HPDE6-E6E7 (cell line): ENCODE data around the gene CXXC1.
"Not testable (repeated sequence)": the region's sequence is repeated elsewhere in the genome, so short reads cannot be mapped to it uniquely, and the experiment has no call there.

ENCODE experiments used
- DNase-seq: peaks from one replicate; pipeline ENCODE4 v3.0.0; 2011; ENCODE audit warnings: missing footprints; ENCODE audit errors: extremely low spot score

The CXXC1 gene

DNA sequence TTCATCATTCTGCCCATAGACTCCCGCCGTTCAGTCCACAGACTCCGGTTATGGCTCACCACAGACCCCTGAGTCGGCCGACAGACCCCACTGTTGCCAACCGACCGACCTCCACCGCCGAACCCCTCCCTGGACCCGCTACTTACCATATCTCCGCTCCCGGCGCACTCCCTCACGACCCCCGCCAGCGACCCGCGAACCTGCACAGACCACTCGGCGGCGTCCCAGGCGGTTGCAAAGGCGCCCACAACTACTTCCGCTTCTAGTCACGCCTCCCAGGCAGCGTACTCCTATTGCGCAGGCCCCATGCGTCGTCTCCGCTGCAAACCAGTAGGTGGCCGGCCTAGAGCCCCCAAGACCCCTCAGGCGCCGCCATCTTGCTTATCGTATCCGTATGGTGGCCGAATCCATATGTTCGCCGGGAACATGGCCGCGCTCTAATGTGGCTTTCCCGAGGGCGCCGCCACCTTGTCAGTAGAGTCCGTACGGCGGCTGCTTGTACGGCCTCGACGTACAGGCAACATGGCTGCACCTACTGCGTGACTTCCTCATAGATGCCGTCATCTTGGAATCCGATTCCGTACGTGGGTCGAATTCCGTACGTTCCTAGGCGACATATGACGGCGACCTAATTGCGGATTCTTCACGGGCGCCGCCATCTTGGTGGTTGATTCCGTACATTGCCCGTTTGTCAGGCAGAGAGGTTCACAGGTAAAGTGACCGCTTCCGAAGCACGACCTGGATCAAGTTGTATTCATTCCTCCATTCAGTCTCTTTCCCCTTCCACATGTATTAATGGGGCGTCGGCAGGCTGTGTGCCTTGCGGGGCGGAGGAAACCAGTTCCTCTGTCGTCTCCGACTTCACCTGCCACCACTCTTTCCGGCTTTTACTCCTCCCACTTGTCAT lies at the start of gene CXXC1:
Gene CXXC1 (minus strand): TSS at position 252 of the 907 bp plus-strand sequence. CDS start 103 bp downstream, at position 149.
- peak; percentile 85 for DNase-seq

DNA sequence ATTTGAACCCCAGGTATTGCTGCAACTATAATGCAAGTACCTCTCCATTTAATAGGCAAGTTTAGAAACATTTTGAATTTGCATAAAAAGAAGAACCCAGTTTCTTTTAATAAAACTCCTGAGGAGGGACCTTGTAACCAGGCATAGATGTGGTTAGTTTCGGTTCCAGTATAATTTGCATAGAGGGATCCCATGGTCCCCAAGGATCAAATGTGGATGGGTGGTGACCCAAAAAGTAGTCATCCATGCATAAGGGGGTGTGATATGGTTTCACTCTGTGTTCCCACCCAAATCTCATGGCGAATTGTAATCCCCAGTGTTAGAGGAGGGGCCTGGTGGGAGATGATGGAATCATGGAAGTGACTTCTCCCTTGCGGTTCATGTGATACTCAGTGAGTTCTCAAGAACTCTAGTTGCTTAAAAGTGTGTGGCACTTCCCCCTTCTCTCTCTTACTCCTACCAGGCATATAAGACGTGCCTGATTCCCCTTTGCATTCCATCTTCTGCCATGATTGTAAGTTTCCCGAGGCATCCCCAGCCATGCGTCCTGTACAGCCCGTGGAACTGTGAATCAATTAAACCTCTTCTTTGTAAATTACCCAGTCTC lies 47.2 kb upstream of the CXXC1 start:
- no peak for DNase-seq

DNA sequence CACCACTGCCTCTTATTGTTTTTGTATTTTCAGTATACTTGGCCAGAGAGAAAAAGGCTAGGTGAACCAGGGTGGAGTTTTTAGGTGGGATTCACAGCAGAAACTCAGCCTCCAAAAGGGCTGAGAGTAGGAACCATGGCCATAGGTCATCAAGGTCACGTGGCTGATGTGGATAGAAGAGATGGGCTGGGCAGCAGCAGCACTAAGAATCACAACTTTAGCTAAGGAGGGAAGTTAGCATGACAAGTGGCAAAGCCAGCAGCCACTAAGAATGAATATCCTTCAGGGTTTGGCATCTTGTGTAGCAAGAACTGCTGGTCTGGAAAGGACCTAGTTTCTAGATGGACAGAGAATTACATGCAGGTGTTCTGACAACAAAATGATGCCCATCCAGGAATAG lies 44.2 kb upstream of the CXXC1 start:
- DNase-seq: no peak

DNA sequence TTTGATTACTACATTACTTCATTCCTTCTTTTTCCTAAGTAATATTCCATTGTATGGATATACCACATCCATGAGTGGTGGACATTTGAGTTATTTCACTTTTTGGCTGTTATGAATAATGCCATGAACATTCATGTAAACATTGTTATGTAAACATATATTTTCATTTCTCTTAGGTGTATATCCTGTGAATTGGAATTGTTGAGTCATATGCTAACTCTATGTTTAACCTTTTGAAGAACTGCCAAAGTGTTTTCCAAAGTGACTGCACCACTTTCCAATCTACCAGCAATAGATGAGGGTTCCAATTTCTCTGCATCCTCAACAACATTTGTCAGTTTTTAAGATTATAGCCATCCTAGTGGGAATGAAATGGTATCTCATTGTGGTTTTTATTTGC lies 42.7 kb upstream of the CXXC1 start:
- DNase-seq: no peak

DNA sequence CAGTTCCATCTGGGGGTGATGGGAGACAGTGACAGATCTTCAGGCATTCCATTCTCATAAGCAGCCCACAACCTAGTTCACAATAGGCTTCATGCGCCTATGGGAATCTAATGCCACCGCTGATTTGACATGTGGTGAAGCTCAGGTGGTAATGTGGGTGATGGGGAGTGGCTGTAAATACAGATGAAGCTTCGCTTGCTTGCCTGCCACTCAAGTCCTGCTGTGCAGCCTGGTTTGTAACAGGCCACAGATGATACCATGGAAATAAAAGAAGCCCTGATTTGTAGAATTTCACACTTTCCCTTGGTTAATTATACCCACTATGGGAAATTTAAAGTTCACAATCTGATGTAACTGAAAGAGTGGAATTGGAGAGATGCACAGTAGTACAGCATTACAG lies 40.5 kb upstream of the CXXC1 start:
- no peak for DNase-seq

DNA sequence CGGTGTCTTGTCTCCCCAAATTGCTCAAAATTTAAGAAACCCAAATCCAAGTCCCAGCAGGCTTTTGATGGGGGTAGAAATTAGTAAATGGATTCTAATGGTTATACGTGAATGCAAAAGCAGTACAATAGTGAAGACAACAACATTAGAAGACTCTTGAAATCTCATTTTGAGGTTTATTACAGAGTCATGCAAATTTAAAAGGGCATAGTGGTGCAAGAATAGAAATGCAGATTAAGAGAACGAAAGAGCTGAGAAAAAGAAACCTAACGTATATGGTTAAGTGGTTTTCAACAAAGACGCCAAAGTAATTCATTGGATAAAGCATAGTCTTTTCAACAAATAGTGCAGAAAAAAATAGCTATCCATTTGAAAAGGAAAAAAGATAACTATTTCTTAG lies 33.2 kb upstream of the CXXC1 start:
- no peak for DNase-seq

DNA sequence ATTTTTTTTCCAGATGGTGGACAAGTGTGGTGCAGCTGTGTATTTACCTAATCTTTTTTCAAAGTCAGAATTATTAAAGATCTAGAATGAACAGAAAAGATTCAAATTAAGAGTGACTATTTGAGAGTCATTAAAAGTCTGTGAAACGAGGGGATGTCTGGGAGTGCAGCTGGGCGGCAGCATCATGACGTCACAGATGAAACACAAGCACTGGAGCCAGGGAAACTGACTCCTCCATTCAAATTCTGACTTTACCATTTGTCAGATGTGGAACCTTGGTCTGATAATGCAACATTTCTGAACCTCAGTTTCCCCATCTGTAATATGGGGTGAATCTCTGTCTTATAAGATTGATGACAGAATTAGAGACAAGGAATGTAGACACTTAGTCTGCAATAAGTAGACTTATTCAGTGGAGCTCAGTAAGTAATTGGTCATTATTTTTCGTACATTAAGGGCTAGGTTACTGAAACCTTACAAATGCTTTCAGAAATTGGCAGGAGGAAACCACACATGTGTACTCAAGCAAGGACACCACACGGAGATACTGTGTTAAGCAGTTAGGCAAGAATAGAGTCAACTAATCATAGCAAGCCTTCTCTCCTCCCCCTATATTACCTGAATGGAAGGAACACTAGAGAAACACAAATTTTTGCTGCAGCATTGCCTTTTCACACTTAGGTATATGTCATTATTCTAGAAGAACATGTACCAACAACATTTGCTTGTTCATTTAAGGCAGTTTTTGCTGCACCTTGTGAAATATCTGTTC lies 27.8 kb upstream of the CXXC1 start:
- DNase-seq: no peak

DNA sequence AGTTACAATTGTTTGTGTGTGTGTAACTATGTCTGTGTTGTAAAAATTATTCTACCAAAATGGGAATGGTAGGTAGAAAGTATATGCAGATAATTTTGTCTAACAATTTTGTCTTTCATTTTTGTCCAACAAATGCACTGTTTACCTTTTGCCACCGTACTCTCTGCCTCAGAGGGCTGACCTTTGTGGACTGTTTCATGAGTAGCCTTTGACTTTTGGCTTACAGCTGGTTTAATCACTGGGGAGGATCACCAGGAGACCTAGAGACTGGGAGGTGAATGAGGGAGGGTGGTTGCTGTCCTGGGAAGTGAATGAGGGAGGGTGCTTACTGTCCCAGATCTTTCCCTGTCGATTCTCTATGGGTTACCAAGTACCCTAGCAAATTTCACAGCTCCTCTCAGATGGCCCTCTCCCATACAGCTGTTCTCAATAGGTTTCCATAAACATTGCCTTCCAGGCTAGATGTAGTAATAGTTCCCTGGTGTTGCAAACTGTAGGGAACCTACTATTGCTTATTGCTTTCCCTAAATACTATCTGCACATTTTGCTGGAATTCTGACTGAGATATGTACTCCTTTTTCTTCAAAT lies 26.5 kb upstream of the CXXC1 start:
- DNase-seq: no peak

DNA sequence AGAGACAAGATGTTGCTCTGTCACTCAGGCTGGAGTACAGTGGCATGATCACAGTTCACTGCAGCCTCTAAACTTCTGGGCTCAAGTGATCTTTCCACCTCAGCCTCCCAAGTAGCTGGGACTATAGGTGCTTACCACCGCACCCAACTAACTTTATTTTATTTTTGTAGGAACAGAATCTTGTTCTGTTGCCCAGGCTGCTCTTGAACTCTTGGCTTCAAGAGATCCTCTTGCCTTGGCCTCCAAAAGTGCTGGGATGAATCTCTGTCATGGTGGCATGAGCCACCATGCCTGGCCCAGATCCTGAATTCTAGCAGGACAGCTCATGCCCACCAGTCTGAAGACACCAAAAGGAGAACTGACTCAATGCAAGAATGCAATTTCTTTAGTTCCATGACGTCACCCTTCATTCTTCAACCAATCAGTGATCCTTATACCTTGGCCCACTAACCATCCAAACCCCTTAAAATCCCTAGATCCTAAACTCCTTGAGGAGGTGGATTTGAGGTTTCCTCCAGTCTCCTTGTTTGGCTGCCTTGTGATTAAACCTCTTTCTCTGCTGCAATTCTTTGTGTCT lies 25.6 kb upstream of the CXXC1 start:
- no peak for DNase-seq

DNA sequence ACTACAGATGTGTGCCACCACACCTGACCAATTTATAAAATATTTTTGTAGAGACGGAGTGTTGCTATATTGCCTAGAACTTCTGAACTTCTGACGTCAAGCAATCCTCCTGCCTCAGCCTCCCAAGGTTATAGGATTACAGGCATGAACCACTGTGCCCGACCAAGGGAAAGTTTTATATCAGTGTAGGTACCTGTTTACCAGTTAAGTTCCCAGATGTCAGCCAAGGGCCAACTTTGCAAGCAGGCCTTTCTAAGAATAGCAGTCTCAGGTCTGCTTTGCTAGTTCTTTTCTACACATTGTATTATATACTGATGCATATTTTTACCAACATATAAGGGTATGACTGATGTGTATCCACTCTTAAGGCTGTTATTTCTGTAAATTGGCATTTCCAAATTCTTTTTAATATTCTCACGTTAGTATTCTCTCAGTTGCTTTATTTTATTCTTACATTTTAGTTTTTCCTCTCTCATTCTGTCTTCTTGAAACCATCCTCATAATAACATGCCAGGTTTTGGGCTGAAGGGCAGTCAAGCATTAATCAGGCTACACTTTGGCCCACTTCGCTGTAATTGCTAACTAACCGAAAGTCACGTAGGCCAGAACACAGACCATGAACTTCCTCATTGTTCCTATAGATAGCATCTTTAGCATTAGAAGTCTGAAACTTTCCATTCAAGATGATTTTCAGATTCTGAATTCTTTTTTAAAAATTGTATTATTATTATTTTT lies 25.0 kb upstream of the CXXC1 start:
- DNase-seq: no peak

DNA sequence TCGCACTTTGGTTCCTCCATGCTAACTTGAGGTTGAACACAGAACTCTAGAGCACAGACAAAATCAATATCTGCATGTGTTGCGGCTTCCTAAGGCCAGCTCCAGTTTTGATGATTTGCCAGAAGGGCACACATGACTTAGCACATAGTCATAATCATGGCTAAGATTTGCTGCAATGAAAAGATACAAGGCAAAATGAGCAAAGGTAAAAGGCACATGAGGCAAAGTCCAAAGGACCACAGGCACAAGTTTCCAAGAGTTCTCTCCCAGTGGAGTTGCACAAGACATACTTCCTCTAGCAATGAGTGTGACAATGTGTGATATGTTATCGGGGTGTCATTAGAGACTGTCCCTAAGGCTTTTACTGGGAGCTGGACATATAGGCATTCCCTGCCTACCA lies 24.2 kb upstream of the CXXC1 start:
- DNase-seq: no peak

DNA sequence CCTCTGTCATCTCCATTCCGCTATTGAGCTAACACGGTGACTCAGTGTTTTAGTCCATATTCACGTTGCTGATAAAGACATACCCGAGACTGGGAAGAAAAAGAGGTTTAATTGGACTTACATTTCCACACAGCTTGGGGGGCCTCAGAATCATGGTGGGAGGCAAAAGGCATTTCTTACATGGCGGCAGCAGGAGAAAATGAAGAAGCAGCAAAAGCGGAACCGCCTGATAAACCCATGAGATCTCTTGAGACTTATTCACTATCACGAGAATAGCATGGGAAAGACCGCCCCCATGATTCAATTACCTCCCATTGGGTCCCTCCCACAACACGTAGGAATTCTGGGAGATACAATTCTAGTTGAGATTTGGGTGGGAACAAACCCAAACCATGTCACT lies 22.6 kb upstream of the CXXC1 start:
- DNase-seq: no peak

DNA sequence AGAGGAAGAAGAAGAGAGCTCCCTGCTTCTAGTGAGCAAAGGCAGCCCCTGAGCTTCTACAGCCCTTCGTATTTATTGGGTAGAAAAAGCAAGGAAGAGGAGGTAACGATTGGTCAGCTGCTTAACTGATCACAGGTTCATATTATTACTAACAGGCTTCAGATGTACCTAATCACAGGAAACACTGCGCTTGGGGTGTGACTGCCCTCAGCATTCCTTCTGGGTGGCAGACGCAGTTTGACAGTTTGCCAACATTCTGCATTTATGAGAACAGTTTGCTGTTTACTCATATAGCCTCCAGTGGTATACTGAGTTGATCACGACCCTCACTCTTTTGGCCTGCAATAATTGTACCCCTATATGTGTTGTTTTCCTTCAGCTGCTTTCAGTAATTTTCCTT lies 21.4 kb upstream of the CXXC1 start:
- DNase-seq: not testable (repeated sequence)

DNA sequence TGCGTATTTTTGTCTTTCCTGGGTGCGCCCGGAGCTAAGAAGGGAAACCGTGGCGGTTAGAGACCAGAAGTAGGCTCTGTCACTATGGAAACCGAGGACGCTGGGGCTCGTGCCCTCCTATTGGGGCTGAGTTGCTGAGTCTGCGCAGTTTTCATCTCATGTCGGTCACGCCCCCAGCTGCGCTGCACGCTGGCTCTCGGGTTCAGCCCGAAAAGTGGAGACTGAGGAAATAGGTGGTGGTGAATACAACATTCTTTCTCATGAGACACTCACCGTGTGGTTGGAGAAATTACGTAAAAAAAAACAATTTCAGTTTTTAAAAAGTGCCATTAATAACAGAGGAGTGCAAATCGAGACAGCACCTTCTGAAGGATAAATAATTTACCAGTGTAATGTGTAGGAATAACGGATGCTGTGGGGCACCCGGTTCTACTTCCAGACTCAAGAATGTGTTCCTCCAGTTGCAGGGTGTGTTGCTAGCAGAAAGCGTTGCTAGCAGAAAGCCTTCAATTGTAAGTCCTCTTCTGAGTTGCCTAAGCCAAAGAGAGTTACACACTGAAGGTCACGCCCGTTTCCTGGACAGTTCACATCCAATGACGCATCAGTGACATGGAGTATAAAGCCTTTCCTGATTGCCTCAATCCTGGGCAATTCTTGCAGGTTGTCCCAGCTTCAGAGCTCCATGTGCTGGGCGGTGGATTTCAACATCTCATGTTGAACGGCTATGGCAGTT lies 20.4 kb upstream of the CXXC1 start:
- peak; percentile 98 for DNase-seq

DNA sequence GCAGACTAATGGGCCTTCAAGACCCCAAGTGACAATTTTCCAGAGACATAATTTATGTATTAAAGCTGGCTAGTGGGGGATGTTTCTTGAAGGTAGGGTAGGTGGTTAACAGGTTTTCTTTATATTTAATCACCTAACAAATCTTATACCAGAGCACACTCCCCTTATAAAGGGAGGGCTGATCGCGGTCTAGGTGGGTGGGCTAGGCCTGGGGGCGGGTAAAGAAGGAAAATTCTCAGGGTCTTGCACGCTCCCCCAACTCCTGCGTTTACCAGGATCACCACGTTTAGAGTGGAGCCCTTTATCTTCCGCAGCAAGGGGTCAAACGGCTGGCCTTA lies 19.9 kb upstream of the CXXC1 start:
- DNase-seq: no peak

DNA sequence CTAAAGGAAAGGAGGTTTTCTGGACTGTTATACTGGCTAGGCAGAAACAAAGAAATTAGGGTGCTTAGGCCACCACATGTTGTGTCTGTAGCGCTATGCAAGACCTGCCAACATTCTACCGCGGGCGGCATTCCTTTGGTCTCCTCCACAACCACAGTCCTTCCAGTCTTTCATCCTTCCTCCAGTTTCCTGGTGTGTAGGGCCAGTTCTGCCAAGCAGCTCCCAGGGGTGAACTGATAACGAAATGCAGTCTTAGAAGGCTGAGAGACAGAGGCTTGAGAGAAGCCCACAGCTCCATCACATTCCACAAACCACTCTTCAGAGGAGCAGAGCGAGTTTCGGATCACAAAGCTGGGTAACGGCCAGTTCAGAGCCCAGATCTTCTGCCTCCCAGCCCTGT lies 19.5 kb upstream of the CXXC1 start:
- no peak for DNase-seq

DNA sequence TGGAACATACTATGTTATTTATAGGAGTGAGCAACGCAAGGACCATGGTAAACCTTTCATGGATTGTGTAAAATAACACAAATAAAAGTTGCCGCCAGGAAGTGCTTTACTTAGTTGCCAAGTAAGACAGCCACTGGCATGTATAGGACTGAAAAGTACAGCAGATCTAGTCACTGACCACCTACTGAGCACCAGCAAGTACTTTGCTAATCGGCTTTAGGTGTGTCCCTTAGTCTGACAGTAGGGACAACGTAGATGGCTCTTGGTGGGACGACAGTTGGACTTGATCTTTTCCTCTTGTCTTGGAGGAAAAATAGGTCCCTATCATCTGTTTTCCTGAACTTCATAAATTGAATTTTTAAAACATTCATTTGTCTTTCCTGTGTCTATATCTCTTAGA lies 13.6 kb upstream of the CXXC1 start:
- no peak for DNase-seq

DNA sequence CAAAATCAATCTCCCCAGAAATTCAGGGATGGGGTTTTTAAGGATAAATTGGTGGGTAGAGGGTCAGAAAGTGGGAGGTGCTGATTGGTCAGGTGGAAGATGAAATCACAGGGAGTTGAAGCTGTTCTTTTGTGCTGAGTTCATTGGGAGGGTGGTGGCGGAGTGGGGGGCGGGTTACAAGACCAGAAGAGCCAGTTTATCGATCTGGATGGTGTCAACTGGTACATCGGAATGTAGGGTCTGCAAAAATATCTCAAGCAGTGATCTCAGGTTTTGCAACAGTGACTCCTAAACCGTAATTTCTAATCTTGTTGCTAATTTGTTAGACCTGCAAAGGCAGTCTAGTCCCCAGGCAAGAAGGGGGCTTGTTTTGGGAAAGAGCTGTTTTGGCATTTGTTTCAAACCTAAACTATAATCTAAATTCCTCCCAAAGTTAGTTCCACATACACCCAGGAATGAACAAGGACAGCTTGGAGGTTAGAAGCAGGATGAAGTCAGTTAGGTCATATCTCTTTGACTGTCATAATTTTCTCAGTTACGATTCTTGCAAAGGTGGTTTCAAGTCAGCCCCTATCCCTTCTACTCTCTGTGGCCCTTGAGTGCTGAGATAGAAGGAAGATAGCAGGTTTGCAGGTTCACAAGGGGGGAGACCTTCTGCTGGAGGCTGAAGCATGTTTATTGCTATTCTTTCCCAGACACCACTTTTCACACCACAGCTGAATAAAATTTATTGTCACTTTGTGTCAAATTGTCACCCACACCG lies 12.3 kb upstream of the CXXC1 start:
- DNase-seq: no peak

DNA sequence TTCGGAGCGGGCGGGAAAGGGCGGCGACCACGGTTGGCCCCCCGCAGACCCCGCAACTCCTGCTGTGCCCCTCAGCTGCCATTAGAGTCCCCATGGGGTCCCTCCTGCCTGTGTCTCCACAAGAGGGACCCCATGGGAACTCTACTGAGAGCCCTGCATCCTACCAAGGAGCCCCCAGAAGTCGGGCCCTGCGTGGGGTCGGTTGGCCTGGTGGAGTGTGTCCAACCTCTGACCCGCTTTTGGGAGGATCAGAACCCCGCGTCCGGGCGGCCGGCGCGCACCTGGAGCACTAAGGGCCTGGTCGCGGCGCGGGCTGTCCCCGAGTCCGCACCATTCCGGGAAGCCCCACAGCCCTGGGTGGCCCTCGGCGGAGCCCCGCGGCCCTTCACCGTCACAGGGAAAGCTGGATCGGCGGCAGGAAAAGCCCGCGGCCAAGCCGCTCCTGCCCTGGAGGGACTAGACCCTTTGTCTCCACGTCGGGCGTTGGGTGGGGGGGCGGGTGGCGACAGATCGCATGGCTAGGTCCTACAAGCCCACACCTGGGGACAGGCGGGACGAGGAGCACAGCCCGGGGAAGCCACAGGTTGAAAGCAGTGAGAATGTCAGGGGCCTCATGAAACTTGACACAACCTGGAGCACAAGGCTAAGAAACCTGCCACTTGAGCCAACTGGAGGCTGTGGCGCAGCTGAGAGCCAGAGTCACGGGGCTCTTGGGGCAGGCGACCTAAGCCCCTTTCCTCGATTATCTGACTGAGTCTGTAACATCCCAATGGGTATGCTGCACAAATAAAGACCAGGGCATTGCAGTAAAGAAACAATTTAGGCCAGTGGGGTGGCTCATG lies 11.2 kb upstream of the CXXC1 start:
- no peak for DNase-seq
